Activated CD8-positive, alpha-beta memory T cell treated with anti-CD3 and anti-CD28 coated beads for 36 hours (primary cell): ENCODE data around the gene SCT. TPM values are rescaled to one million over a fixed set of nuclear protein-coding genes. Genes with fewer than 3 reads are reported as not detected.
"Not testable (repeated sequence)": the region's sequence is repeated elsewhere in the genome, so short reads cannot be mapped to it uniquely, and the experiment has no call there.

Source experiments
- CTCF ChIA-PET: fragments of 350-600 bp; sonication (Branson Sonifier 250); formaldehyde crosslinking; loops from one replicate; lab custom pipeline; 2021; ENCODE audit warnings: antibody characterized with exemption; lab: Charles Lee
- POLR2A ChIA-PET: fragments of 350-600 bp; sonication (Branson Sonifier 250); formaldehyde crosslinking; loops from one replicate; lab custom pipeline; 2021; ENCODE audit warnings: antibody characterized with exemption; lab: Charles Lee
- total RNA-seq, 2 experiments: library from RNA; stranded (reverse); gene quantifications; one replicate each; pipeline ENCODE4 v1.2.3, GENCODE V29; 2021

The SCT gene
- total RNA-seq, 2 experiments from 2014 or later: not detected

DNA sequence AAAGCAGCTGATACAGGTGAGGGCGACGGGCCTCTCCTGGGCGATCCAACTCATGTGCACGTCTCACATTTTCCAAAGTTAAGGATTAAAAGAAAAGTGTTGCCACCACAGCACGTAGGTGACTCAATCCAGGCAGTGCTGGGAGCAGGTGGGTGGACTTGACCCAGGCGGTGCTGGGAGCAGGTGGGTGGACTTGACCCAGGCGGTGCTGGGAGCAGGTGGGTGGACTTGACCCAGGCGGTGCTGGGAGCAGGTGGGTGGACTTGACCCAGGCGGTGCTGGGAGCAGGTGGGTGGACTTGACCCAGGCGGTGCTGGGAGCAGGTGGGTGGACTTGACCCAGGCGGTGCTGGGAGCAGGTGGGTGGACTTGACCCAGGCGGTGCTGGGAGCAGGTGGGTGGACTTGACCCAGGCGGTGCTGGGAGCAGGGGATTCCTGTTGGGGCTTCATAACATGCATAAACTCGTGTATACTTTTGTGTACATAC is 20.7 kb upstream of the SCT start:
- CTCF ChIA-PET, POLR2A ChIA-PET: not testable (repeated sequence)

DNA sequence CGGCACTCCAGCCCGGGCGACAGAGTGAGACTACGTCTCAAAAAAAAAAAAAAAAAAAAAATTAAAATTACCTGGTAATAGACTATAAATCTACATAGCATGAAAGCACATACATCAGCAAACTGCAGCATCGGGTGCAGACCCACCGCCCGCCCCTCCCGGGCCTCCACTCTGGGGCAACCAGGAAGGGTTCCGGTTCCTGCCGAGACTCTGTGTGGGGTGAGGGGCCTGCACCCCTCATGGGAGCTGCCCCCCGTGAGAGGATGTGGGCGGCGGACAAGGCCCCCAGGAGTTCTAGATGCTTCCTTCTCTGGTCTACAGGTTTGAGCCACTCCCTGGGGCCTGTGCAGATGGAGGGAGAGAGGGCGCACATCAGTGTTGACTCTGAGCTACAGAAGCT is 19.2 kb upstream of the SCT start:
- ChIA-PET CTCF (interaction anchor here (0.7 kb wide), 1 partner anchor 81 kb away, joined by 4 read pairs; no protein-coding TSS in a partner anchor), POLR2A (no interaction called here)

DNA sequence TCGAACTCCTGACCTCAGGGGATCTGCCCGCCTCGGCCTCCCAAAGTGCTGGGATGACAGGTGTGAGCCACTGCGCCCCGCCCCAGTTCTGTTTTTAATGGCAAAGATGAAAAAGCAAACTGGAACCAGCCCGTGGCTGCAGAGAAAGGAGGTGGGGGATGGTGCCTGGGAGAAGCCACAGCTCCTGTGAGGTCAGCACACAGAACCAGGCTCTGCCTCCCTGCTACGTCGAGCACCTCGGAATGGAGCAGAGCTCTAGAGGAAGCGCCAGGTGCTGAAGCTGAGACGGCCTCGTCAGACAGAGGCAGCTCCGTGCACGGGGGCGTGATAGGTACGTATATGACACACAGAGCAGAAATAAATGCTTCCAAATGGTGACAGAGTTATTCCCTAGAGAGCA is 18.6 kb upstream of the SCT start:
- ChIA-PET CTCF (interaction anchor here (0.7 kb wide), 1 partner anchor 82 kb away, joined by 4 read pairs; no protein-coding TSS in a partner anchor), POLR2A (interaction anchor here (0.5 kb wide), 1 partner anchor 42 kb away, joined by 9 read pairs; no protein-coding TSS in a partner anchor)

DNA sequence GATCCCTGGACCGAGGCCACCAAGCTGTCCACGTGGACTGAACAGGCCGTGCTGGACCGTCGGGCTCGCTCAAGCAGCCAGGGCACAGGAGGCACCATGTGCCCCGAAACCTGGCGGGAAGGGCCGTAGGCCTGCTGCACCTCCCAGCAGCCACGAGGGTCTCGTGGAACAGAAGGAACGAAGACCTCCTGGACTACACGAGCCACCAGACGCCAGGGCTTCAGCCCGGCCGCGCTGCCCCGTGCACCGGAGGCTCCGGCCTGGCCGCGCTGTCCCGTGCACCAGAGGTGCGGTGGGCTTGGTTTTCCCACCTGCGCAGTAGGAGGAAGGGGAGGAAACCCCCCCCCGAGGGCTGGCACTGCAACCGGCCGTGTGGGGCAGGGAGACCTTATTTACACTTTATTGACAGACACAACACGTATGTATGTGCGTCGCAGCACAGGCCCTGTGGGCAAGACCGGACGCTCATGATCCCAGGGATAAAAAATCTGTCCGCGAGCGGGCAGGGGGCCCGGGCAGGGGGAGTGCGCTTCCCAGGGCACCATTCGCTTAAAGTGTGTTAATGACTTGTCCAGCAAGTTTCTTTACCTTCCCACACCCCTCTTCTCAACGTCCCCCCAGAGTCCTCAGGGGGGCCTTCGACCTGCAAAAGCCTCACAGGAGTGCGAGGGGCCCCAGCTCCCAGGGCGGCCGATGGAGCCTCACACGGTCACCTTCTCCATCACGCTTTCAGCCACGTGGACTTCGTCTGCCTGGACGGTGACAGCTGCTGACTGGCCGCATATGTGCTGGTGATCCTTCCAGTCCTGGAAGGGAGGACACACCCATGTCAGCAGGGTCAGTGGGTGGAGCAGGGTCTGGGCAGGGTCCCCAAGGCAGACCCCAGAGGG is 17.1 kb upstream of the SCT start:
- POLR2A ChIA-PET: no interaction called here
- CTCF ChIA-PET: interaction anchor here (0.7 kb wide), 1 partner anchor 25 kb away, joined by 3 read pairs; no protein-coding TSS in a partner anchor

DNA sequence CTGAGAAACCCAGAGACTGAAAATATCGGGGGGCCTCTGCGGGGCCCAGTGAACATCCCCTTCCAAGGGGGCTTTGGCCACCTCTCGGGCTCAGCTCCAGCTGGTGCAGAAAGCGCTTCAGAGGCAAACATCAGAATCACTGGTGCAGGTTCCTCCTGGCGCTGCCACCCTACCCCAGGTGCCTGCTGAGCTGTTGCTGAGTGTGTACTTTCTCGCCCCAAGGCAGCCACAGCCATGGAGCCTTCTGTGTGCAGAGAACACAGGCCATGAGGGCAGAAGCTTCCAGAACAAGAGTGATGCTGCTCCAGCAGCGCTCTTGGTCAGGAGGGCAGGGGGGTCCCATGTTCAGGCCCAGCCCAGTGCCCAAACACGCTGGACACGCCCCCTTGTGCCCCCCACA is 16.4 kb upstream of the SCT start:
- ChIA-PET POLR2A (no interaction called here), CTCF (no interaction called here)

DNA sequence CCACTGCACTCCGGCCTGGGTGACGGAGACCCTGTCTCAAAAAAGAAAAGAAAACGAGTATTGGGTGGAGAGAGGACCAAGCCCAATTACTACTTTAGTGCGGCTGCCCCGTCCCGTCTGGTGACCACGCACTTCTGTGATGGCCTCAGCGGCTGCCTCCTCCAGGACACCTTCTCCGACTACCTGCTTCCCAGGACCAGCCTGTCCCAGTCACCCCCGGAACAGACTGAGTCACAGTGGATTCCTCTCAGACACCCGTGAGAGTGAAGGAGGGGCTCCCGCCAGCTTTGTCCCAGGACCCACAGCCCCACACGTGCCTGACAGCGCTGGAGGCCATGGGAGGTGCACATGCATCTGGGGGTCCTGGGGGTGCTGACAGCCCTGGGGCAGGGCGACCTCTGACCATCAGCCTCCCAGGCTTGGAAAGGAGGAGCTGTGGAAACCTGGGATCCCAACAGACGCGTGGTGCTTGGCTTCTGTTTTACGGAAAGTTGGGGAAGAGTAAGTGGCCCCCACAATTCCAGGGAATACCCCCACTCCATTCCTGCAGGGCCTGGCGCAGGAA is 14.9 kb upstream of the SCT start:
- ChIA-PET POLR2A (no interaction called here), CTCF (interaction anchor here (1.0 kb wide), 1 partner anchor 81 kb away, joined by 3 read pairs; no protein-coding TSS in a partner anchor)

DNA sequence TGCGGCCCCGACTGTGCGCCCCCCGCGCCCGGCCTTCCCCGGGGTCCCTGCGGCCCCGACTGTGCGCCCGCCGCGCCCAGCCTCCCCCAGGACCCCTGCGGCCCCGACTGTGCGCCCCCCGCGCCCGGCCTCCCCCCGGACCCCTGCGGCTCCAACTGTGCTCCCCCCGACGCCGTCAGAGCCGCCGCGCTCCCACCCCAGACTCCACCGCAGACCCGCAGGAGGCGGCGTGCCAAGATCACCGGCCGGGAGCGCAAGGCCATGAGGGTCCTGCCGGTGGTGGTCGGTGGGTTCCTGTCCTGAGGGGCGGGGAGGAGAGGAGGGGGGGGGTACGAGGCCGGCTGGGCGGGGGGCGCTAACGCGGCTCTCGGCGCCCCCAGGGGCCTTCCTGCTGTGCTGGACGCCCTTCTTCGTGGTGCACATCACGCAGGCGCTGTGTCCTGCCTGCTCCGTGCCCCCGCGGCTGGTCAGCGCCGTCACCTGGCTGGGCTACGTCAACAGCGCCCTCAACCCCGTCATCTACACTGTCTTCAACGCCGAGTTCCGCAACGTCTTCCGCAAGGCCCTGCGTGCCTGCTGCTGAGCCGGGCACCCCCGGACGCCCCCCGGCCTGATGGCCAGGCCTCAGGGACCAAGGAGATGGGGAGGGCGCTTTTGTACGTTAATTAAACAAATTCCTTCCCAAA is 13.2 kb upstream of the SCT start:
- CTCF ChIA-PET: interaction anchor here (0.6 kb wide), 1 partner anchor 103 kb away, joined by 3 read pairs; no protein-coding TSS in a partner anchor
- POLR2A ChIA-PET: no interaction called here

DNA sequence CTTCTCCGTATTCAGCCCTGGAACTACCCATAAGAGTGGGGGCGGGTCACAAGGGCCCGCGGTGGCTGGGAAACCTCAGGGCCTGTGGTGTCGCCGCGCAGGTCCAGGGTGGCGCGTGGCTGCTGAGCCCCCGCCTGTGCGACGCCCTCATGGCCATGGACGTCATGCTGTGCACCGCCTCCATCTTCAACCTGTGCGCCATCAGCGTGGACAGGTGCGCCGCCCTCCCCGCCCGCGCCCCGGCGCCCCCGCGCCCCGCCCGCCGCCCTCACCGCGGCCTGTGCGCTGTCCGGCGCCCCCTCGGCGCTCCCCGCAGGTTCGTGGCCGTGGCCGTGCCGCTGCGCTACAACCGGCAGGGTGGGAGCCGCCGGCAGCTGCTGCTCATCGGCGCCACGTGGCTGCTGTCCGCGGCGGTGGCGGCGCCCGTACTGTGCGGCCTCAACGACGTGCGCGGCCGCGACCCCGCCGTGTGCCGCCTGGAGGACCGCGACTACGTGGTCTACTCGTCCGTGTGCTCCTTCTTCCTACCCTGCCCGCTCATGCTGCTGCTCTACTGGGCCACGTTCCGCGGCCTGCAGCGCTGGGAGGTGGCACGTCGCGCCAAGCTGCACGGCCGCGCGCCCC is 12.5 kb upstream of the SCT start:
- ChIA-PET CTCF (interaction anchor here (0.6 kb wide), 1 partner anchor 104 kb away, joined by 3 read pairs; no protein-coding TSS in a partner anchor), POLR2A (no interaction called here)

DNA sequence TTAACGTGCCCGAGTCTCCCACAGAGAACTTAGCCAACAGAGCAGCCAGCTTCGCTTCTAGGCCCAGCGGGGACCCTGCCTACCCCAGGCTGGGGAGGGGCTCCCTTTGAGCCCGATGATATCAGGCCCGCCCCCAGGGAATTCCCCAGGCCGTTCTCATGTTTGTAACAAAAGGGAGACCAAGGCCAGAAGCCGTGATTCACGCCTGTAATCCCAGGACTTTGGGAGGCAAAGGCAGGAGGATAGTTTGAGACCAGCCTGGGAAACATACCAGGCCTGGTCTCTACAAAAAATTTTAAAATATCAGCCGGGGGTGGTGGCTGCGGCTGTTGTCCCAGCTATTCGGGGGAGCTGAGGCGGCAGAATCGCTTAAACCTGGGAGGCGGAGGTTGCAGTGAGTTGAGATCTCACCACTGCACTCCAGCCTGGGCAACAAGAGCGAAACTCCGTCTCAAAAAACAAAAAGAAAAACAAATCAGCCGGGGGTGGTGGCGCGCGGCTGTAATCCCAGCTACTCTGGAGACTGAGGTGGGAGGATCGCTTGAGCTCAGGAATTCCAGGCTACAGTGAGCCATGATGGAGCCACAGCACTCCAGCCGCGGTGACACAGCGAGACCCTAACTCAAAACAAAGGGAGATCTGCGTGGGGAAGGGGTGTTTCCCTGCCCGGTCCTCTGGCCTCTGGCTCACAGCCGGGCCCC is 11.8 kb upstream of the SCT start:
- ChIA-PET CTCF (no interaction called here), POLR2A (no interaction called here)

DNA sequence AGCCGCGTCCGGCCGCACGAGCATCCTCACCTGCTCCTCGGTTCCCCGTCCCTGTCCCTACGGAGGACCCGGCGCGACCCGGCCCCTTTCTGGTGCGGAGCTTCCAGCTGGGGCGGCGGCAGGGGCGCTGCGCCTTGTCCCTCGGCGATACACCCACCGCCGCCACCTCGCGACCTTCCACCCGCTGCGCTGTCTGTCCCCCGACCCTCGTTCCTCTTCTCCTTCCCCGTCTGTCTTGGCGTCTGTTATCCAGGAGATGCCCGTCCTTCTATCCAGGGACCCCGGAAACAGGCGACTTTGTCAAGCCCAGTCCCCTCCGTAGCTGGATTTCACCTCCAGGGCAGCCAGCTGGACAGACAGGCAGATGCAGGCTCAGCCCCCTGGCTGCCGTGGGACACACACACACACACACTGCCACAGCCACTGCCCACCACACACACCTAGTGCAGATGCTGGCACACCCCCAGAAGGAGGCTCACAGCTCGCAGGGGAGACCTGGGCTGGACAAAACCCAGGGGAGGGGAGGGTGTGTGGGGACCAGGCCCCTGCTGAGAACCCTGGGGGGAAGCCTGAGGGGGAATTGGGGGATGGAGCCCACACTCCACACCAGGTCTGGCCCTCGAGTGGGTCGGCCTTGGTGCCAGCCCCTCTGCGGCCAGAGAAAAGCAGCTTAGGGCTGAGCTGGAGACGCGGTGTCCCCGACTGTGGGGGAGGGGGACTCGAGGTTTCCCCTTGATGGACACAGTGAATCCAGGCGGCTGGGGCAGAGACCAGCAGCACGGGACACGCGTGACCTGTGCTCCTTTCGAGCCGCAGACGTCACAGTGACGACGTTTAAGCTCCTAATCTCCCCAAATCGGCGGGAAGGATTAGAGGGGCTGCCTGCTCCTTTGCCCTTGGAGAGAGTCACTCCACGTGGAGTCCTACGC is 10.9 kb upstream of the SCT start:
- POLR2A ChIA-PET: interaction anchor here (0.6 kb wide), 1 partner anchor 84 kb away, joined by 3 read pairs; no protein-coding TSS in a partner anchor
- CTCF ChIA-PET: no interaction called here

DNA sequence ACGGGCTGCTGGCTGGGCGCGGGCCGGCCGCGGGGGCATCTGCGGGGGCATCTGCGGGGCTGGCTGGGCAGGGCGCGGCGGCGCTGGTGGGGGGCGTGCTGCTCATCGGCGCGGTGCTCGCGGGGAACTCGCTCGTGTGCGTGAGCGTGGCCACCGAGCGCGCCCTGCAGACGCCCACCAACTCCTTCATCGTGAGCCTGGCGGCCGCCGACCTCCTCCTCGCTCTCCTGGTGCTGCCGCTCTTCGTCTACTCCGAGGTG is 10.3 kb upstream of the SCT start:
- CTCF ChIA-PET: no interaction called here
- POLR2A ChIA-PET: no interaction called here

DNA sequence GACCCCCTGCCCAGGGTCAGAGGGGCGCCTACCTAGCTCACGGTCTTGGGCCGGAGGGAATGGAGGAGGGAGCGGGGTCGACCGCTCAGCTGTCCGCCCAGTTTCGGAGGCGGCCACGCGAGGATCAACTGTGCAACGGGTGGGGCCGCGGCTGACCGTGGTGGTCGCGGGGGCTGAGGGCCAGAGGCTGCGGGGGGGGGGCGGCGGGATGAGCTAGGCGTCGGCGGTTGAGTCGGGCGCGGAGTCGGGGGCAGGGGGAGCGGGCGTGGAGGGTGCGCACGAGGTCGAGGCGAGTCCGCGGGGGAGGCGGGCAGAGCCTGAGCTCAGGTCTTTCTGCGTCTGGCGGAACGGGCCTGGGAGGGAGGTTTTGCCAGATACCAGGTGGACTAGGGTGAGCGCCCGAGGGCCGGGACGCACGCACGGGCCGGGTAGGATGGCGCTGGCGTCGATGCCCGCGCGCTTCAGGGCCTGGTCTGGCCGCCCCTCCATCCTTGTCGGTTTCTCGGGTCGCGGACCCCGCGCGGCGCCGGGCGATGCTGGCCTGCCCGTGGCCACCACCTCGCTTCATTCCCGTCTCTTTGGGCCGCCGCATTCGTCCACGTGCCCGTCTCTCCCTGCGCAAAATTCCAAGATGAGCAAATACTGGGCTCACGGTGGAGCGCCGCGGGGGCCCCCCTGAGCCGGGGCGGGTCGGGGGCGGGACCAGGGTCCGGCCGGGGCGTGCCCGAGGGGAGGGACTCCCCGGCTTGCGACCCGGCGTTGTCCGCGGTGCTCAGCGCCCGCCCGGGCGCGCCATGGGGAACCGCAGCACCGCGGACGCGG is 9.7 kb upstream of the SCT start, which contains the start of gene DRD4:
TSS of gene DRD4 (plus strand) at position 759 of the 822 bp plus-strand sequence. CDS start at position 795, 36 bp downstream.
- ChIA-PET POLR2A (no interaction called here), CTCF (interaction anchor here (1.2 kb wide), 1 partner anchor 82 kb away, joined by 3 read pairs; no protein-coding TSS in a partner anchor)

DNA sequence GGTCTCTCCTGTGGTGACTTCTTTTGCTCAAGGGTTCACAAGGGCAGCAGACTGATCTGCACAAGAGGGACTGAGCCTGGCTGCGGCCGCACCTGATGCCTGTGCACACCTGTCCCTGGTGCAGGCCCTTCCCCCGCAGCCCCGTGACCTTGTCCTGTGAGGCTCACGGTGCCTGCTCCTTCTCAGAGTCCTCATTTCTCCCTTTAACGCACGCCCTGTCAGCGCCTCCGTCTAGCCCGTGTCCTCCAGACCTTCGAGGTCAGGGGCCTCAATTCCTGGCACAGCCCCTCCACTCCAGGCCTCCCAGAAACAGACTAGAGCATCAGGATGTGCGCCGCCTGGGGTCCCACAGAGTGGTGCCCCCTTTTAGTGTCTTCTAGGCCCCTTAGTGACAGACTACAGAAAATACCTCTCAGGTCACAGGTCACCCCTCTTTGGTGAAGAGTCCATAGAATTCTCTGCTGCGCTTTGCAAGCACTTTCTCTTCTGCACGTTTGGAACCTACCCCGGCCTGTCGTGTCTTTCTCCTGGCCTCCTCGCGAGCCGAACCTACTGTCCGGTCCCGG is 9.0 kb upstream of the SCT start:
- ChIA-PET CTCF (interaction anchor here (1.2 kb wide), 1 partner anchor 81 kb away, joined by 3 read pairs; no protein-coding TSS in a partner anchor), POLR2A (no interaction called here)

DNA sequence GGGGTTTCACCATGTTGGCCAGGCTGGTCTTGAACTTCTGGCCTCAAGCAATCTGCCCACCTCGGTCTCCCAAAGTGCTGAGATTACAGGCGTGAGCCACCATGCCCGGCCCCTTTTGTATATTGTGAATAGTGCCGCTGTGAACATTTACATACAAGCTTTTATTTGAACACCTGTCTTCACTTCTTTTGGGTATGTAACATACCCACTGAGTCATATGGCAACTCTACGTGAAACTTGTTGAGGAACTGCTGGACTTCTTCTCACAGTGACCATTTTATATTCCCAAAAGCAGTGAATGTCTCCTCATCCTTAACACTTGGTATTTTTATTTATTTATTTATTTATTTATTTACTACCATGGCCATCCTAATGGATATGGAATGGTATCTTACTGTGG is 3.9 kb upstream of the SCT start:
- CTCF ChIA-PET: no interaction called here
- POLR2A ChIA-PET: no interaction called here

DNA sequence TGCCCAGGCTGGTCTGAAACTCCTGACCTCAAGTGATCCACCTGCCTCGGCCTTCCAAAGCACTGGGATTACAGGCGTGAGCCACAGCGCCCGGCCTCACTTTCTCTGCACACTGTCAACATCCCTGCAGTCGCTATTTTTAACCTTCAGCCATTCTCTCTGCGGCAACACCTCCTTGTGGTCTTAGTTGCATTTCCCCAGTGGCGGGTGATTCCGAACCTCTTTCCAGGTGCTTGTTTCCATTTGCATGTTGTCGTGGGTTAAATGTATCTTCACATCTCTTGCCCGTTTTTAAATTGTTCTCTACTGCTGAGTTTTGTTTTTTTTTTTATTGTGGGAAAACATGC is 2.2 kb upstream of the SCT start:
- POLR2A ChIA-PET: interaction anchor here (0.6 kb wide), 1 partner anchor 157 kb away, joined by 4 read pairs; no protein-coding TSS in a partner anchor
- CTCF ChIA-PET: interaction anchor here (0.6 kb wide), 1 partner anchor 41 kb away, joined by 3 read pairs; no protein-coding TSS in a partner anchor

DNA sequence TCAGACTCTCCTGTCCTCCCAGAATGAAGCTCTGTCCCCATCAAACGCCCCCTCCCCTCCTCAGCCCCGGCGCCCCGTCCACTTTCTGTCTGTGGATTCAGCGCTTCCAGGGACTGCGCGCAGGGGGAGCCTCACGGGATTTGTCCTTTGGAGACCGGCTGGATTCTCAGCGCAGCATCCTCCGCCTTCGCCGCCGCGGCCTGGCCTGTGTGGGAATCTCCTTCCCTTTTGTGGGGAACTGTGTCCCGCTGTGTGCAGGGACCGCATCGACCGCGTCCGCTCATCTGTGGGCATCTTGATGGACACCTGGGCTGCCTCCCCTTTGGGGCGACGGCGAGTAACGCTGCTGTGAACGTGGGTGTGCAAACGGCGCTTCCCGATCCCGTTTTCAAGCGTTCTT is 1.1 kb upstream of the SCT start:
- CTCF ChIA-PET: no interaction called here
- POLR2A ChIA-PET: no interaction called here

DNA sequence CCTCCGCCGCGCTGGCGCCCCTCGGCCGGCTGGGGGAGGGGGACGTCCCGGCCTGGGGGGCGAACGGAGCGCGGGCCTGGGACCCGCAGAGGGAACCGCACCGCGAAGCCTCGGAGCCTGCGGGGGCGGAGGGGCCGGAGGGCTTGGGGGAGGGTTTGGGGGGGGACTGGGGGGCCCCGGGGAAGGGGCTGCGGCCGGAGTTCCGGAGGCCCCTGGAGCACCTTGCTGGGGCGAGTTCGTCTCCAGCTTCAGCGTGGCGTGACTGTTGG is 261 bp upstream of the SCT start:
- ChIA-PET POLR2A (interaction anchor here (0.6 kb wide), 1 partner anchor 15 kb away, joined by 3 read pairs; no protein-coding TSS in a partner anchor), CTCF (no interaction called here)
